DOHH2 (cell line): ENCODE results near the gene TIPARP.

ENCODE experiments used
- H3F3A ChIP-seq: fragments of 200-600 bp; sonication (generic), shearing (Covaris generic); 2 replicates; pipeline ENCODE4 v1.6.0; 2016; ENCODE audit warnings: antibody characterized with exemption, mild to moderate bottlenecking; ENCODE audit not compliant: control insufficient read depth, insufficient read depth
- H3K27ac ChIP-seq: fragments of 200-600 bp; sonication (generic); 2 replicates; pipeline ENCODE4 v1.5.1; 2014; ENCODE audit warnings: low read depth, mild to moderate bottlenecking, low read length, moderate library complexity
- H3K27me3 ChIP-seq: fragments of 200-600 bp; sonication (generic); 2 replicates; pipeline ENCODE4 v1.6.1; 2014; ENCODE audit warnings: mild to moderate bottlenecking, low read length, mixed read lengths; ENCODE audit not compliant: control insufficient read depth
- H3K36me3 ChIP-seq: fragments of 200-600 bp; sonication (generic); 2 replicates; pipeline ENCODE4 v1.6.1; 2014; ENCODE audit warnings: mild to moderate bottlenecking, low read length, moderate library complexity, mixed read lengths; ENCODE audit not compliant: control insufficient read depth
- H3K4me1 ChIP-seq: fragments of 200-600 bp; sonication (generic); 2 replicates; pipeline ENCODE4 v1.6.1; 2014; ENCODE audit warnings: mild to moderate bottlenecking, low read length, mixed read lengths; ENCODE audit not compliant: control insufficient read depth
- H3K4me2 ChIP-seq: fragments of 200-600 bp; sonication (generic); 2 replicates; pipeline ENCODE4 v1.6.0; 2014; ENCODE audit warnings: mild to moderate bottlenecking, low read length, moderate library complexity
- H3K4me3 ChIP-seq: fragments of 200-600 bp; sonication (generic); 2 replicates; pipeline ENCODE4 v1.5.1; 2014; ENCODE audit warnings: mild to moderate bottlenecking, low read length, mixed read lengths
- H3K79me2 ChIP-seq: fragments of 200-600 bp; sonication (generic); 2 replicates; pipeline ENCODE4 v1.6.1; 2014; ENCODE audit warnings: mild to moderate bottlenecking, low read length, mixed read lengths; ENCODE audit not compliant: control insufficient read depth
- H3K9me2 ChIP-seq: fragments of 200-600 bp; sonication (generic); replicated peaks from 2 replicates; pipeline ENCODE4 v1.6.1; 2014; ENCODE audit warnings: mild to moderate bottlenecking, low read length, mixed read lengths; ENCODE audit not compliant: control insufficient read depth
- H3K9me3 ChIP-seq: fragments of 200-600 bp; sonication (generic); 2 replicates; pipeline ENCODE4 v1.6.1; 2014; ENCODE audit warnings: antibody characterized with exemption, low read length, mixed read lengths; ENCODE audit not compliant: control insufficient read depth, insufficient read depth
- H4K20me1 ChIP-seq: fragments of 200-600 bp; sonication (generic); 2 replicates; pipeline ENCODE4 v1.6.0; 2014; ENCODE audit warnings: low read depth, mild to moderate bottlenecking, antibody characterized with exemption, low read length, moderate library complexity; ENCODE audit not compliant: control insufficient read depth, insufficient read depth
- EZH2phosphoT487 ChIP-seq: fragments of 200-600 bp; sonication (generic); IDR thresholded peaks from 2 replicates; pipeline ENCODE4 v1.6.1; 2017; ENCODE audit warnings: borderline replicate concordance, mild to moderate bottlenecking, antibody characterized with exemption, low read length, moderate library complexity, mixed read lengths
- TF ChIP-seq, protein P1 (sequence below): fragments of 200-600 bp; sonication (generic); IDR thresholded peaks from one replicate; pipeline ENCODE4 v1.5.1; 2014; ENCODE audit warnings: antibody characterized with exemption, mild to moderate bottlenecking, low read depth, low read length; ENCODE audit not compliant: poor library complexity, severe bottlenecking

The TIPARP gene

DNA sequence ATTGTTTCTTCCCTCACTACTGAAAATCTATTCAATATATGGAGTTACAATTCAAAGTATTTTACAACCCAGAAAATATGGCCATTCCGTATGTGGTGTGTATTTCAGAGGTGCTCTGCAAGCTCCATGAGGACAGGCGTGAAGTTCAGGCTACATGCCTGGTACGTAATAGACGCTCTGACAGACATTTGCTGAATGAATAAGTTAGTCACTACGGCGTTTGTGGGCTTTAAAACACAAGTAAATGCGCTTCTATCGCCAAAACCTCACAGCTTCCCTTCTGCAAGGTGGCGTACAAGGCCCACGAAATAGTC lies 701 bp upstream of the TIPARP start:
- H3K27ac ChIP-seq: peak overlapping the region; percentile 81

DNA sequence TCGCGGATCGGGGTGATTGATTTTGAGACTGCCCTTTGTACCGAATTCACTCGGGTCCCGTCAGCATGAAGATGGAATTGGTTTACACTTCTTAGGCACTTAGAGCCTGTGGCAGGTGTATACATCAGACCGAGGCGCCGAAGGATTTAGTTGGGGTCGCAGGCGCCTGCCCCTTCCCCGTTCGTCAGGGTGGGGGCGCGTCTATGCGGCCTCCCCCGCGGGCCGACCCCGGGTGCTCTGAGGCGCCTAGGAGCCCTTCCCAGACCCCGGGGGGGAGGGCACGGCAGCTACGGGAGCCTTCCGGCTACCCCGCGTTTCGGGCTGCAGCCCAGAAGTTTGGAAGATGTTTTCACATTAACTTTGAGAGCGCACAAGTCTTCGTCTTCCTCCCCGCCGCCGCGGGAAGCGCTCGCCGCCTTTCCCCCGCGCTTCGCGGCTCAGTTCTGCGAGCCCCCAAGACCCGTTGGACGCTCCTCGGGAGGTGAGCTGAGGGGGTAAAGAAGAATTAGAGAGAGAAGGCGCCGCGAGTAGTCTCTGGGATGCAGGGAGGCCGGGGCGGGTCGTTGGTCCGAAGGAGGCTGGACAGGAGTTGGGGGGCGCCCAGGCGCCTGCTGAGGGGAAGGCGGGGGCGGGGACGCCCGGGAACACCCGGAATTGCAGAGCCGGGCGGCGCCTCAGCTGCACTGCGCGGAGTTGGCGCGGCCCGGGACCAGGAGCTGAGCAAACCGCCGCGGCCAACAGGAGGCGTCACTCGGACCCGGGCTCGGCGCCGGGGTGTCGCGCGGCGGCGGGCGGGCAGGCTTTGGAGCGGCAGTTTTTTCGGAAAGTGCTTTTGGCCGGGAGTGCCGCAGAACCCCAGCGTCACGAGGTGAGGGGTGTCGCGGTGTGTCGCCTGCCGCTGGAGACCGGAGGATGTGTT lies 780 bp downstream of the TIPARP start:
- H3K4me2 ChIP-seq: peak overlapping the region; percentile 64
- TF ChIP-seq, protein P1, sequence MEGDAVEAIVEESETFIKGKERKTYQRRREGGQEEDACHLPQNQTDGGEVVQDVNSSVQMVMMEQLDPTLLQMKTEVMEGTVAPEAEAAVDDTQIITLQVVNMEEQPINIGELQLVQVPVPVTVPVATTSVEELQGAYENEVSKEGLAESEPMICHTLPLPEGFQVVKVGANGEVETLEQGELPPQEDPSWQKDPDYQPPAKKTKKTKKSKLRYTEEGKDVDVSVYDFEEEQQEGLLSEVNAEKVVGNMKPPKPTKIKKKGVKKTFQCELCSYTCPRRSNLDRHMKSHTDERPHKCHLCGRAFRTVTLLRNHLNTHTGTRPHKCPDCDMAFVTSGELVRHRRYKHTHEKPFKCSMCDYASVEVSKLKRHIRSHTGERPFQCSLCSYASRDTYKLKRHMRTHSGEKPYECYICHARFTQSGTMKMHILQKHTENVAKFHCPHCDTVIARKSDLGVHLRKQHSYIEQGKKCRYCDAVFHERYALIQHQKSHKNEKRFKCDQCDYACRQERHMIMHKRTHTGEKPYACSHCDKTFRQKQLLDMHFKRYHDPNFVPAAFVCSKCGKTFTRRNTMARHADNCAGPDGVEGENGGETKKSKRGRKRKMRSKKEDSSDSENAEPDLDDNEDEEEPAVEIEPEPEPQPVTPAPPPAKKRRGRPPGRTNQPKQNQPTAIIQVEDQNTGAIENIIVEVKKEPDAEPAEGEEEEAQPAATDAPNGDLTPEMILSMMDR: peak; percentile 52
- peak; percentile 22; the same call in 1 of the 2 replicates for TF ChIP-seq EZH2phosphoT487
- H3K27me3 ChIP-seq: no peaks in the 10 kb centered on the region
- peaks cover 6% of the 10 kb centered on the region for H3F3A ChIP-seq
- no peaks in the 10 kb centered on the region for H3K9me3 ChIP-seq
- H3K4me3 ChIP-seq: peak overlapping the region; percentile 91
- H3K27ac ChIP-seq: peak overlapping the region; percentile 81
- no peaks in the 10 kb centered on the region for H3K9me2 ChIP-seq
- peaks cover 36% of the 10 kb centered on the region for H4K20me1 ChIP-seq
- H3K4me1 ChIP-seq: peaks cover 50% of the 10 kb centered on the region
- peaks cover 58% of the 10 kb centered on the region for H3K79me2 ChIP-seq
- peaks cover 57% of the 10 kb centered on the region for H3K36me3 ChIP-seq

More for the DNA sequence above, 701 bp upstream of the TIPARP start:
- H3K4me2 ChIP-seq: peak overlapping the region; percentile 72
- H3K27me3 ChIP-seq: no peaks in the 10 kb centered on the region
- H3F3A ChIP-seq: peaks cover 6% of the 10 kb centered on the region
- H3K9me3 ChIP-seq: no peaks in the 10 kb centered on the region
- H3K79me2 ChIP-seq: peaks cover 43% of the 10 kb centered on the region
- peaks cover 42% of the 10 kb centered on the region for H3K36me3 ChIP-seq
- TF ChIP-seq EZH2phosphoT487: no peak
- TF ChIP-seq, protein P1: no peak
- peaks cover 36% of the 10 kb centered on the region for H3K4me1 ChIP-seq
- H4K20me1 ChIP-seq: peaks cover 31% of the 10 kb centered on the region
- peak overlapping the region; percentile 91 for H3K4me3 ChIP-seq
- H3K9me2 ChIP-seq: no peaks in the 10 kb centered on the region

DNA sequence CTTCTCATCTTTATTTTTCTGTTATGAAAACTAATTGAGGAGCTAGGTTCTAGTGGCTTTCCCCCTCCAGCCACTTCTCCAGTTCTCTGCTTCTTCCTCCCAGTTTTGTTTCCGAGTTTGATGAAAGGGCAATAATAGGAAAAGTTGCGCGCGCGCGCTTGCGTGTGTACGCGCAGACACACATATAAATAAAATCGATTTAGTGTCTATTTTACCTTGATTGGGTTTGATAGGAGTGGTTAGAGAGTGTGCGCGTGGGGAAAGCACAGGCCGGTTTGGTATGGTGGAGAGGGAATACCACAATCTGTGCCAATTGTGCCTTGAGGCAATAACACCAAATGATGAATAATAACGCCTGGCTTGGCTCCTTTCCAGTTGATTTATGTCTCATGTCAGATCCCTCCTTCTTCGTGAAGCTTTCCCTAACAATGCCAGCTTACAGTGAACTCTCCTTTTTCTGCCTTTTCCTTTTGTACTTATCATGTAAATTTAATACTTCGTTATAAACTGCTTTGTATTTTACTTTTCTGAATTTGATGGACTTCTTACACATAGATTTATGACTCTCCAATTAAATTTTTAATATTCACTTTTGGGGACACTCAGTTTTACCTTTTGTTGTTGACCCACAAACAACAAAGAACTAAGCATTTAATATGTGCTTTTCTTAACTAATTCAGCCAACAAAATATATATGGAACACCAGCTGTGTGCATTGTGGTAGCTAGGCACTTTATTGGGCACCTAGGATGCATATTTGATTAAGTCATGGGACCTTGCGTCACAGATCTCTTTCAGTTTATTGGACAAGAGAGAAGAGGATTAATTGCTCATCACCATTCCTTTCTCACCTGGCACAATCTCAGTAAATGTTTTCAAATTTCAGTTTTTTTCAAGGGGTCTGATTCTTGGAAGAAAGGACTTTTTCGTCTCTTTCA lies 1.7 kb downstream of the TIPARP start:
- Histone ChIP-seq H3K4me3 (peak overlapping the region; percentile 91), H3K27me3 (no peaks in the 10 kb centered on the region), H3K4me1 (peaks cover 59% of the 10 kb centered on the region), H3K9me2 (no peaks in the 10 kb centered on the region), H3K36me3 (peaks cover 66% of the 10 kb centered on the region), H4K20me1 (peaks cover 46% of the 10 kb centered on the region), H3K27ac (peak overlapping the region; percentile 81), H3K9me3 (no peaks in the 10 kb centered on the region), H3F3A (peaks cover 6% of the 10 kb centered on the region), H3K4me2 (peak overlapping the region; percentile 64), H3K79me2 (peaks cover 67% of the 10 kb centered on the region)
- TF ChIP-seq, protein P1: no peak
- no peak; the same call in 1 of the 2 replicates for TF ChIP-seq EZH2phosphoT487
